Omental fat pad (tissue), 4 donors: ENCODE results near the gene ATG2B. TPM values are rescaled to one million over a fixed set of nuclear protein-coding genes. Genes with fewer than 3 reads are reported as not detected.

ENCODE experiments used
- ATAC-seq: fragments of 150-250 bp; one replicate; pipeline ENCODE4 v1.9.1; 2016; ENCODE audit warnings: mild to moderate bottlenecking, moderate library complexity; ENCODE audit not compliant: low FRiP score
- DNase-seq: peaks from one replicate; pipeline ENCODE4 v3.0.0-alpha.2; 2019; ENCODE audit warnings: low spot score
- CTCF ChIP-seq, 3 donors: fragments of 450-650 bp; IDR thresholded peaks; one replicate each; pipeline ENCODE4 v1.5.1; 2016 to 2017; ENCODE audit warnings: antibody characterized with exemption in 3 of 3, mild to moderate bottlenecking in 3 of 3, moderate library complexity in 2 of 3
- total RNA-seq, 4 donors: library from RNA; depleted of rRNA; stranded (reverse); fragments of >200 nt; gene quantifications; one replicate each; pipeline ENCODE4 v1.1.0, GENCODE V29; 2016

Gene ATG2B
- total RNA-seq, 4 donors from 2014 or later, result 22.9 to 33.1 (median 27.3) TPM

DNA sequence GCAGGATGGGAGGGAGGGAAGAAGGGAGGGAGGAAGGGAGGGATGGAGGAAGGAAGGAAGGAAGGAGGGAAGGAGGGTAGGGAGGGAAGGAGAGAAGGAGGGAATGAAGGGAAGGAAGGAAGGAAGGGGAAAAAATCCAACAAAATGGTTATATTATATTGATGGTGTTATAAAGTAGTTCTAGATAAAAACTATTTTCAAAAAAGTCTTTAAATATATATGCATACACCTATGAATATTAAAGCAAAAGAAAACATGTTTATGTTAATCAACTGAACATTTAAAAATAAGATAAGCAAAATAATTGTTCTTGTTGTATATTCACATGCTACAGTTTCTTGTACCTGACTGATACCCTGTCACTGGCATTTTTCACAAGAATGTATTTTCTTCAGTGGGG, 105.2 kb downstream of the ATG2B start:
- no peak for TF ChIP-seq CTCF (IDR thresholded peaks at IDR 0.05)
- ATAC-seq, result no peak
- no peak for DNase-seq

GRCh38 chr14:96257056-96257455, 106.1 kb downstream of the ATG2B start:
- no peak for TF ChIP-seq CTCF (IDR thresholded peaks at IDR 0.05)
- ATAC-seq, result no peak
- no peak for DNase-seq

DNA sequence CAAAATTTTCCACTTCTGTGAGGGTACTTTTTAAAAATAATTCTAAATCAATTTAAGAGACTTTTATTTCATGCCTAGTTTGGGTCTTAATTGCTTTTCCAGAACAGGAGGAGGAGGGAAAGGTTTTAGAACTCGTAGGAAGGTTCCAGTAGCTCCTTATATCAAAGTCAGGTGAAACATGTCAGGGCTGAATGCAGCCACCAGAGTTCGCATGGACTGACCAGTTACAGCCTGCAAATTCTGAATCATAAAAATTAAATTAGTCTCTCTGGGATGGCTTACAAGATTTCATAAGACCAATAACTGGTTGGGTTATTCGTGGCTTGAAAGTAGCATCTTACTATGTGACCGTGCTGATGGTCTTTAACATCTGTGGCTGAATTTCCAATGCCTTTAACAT, 106.7 kb downstream of the ATG2B start:
- no peak for TF ChIP-seq CTCF (IDR thresholded peaks at IDR 0.05)
- peak; percentile 42 for ATAC-seq

DNA sequence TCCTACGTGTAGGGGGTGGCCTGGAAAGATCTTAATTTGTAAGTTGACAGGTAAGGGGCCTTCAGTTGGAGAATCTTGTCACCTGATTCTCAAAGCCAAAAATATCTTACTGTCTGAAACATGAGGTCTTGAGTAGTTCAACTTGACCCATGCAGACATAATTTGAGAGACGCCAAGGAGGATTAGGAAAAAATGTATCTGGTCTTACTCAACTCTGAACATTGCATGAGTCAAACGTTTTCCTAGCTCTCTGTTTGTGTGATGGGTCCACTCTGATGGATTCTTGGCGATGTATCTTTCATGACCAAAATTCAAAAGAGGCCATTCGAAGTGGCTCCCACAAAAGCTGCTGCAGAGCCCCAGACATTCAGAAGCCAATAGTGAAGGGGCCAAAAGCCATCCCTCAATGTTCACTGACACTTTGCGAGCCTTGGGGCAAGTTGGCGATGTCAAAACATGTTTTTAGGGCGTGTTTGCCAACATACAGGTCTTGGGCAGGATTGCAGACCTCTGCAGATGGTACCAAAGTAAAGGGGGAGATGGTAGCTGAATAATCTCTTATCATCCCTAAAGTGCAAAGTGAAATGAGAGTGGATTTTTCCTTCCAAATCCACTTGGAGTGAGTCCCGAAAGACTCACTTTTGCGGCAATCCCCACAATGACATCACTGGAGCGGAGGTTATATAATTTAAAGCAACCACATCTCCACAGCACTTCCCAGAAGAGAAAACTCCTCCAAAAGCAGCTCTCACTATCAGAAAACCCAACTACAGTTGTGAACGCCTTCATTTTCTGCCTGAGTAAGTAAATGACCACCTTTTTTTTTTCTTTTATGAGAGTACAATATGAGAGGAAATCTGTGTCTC, 107.4 kb downstream of the ATG2B start, which contains the start of gene BDKRB1:
BDKRB1 (plus strand) TSS at position 710 of the 866 bp plus-strand sequence. CDS start 7,473 bp downstream, outside the sequence.
- TF ChIP-seq CTCF (IDR thresholded peaks at IDR 0.05), result no peak
- peak; percentile 83 for ATAC-seq
- no peak for DNase-seq

More for the DNA sequence above, 106.7 kb downstream of the ATG2B start:
- no peak for DNase-seq

DNA sequence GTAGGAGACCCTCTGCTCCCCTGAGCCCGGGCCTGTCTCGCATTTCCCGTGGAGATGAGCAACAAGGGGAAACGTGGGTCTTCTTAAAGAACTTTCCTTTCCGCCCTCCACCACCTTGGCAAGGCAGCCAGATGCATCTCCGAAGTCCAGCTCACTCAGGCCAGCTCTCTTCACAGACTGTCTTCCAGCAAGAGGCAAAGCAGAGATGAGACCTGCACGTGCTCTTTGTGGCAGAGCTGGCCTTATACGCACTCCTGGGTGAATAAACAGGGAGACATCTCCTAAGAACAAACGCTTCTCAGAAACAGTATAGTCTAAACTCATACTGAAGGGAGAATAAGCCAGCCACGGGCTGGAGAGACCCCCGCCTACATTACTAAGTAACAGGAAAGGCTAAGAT, 108.5 kb downstream of the ATG2B start:
- no peak for DNase-seq
- no peak for TF ChIP-seq CTCF (IDR thresholded peaks at IDR 0.05)

GRCh38 chr14:96252999-96253539, 110.1 kb downstream of the ATG2B start:
- DNase-seq (no peak), ATAC-seq (peak; percentile 71)
- TF ChIP-seq CTCF (IDR thresholded peaks at IDR 0.05), result no peak

More for the DNA sequence above, 108.5 kb downstream of the ATG2B start:
- ATAC-seq, result no peak
